HT-29 (cell line): ENCODE measurements around the gene HOXD8. TPM values are rescaled to one million over a fixed set of nuclear protein-coding genes. Genes with fewer than 3 reads are reported as not detected.
A peak's percentile ranks its signal among the peaks of the same experiment; 100 is the strongest.

Experiments
- DNase-seq: peaks from one replicate; pipeline ENCODE4 v3.0.0-alpha.2; 2015; ENCODE audit warnings: low spot score
- total RNA-seq: library from RNA; depleted of rRNA; stranded (reverse); fragments of >200 nt; shearing (Covaris generic); gene quantifications from 2 replicates; pipeline ENCODE4 v1.2.3, GENCODE V29; 2014

The HOXD8 gene
- total RNA-seq, 1 experiment from 2014 or later: not detected

DNA sequence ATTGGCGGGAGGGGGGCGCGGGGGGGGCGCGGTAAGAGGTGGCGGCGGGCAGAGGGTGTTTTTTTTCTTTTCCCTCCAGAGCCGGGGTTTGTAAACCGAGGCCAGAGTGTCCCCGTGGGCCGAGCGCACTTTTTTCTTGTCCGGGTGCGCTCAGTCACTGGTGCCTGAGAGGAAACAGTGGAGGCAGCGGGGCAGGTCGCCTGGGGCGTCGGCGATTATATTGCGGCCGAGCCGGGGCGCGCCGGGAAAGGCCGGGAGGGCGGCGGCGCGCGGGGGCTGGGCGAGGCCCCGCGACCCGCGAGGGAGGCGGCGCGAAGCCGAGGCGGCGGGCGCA lies 275 bp downstream of the HOXD8 start:
- DNase-seq: no peak

GRCh38 chr2:176130147-176130956 lies 847 bp downstream of the HOXD8 start:
- DNase-seq: peak; percentile 19

DNA sequence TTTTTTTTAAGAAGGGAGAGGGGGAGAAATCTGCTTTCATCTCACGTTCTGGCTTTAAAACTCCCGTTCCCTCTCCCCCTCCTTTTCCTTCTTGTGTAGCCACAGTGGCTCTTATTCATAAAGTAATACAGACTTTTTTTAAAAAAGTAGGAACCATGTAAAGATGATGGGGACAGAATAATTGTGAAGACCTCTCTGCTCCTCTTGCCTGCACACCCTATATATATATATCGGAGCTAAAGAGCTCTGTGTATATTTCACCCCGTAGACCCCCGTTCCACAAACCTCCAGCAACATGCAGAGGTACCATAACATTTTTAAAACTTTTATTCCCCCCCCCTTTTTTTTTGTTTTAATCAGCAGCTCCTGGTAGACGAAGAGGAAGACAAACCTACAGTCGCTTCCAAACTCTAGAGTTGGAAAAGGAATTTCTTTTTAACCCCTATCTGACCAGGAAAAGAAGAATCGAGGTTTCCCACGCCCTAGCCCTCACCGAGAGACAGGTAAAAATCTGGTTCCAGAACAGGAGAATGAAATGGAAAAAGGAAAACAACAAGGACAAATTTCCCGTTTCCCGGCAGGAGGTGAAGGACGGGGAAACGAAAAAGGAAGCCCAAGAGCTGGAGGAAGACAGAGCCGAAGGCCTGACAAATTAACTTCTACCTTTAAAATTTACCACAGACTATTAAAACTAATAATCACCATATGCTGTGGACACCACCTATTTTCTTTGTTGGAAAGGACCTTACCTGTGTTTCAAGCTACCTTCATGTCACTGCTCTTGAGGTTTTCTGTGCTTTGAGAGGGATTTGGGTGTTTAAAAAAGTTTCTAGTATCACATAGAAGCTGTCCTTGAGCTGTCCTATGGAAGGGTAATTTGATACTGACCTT lies 1.7 kb downstream of the HOXD8 start:
- no peak for DNase-seq

DNA sequence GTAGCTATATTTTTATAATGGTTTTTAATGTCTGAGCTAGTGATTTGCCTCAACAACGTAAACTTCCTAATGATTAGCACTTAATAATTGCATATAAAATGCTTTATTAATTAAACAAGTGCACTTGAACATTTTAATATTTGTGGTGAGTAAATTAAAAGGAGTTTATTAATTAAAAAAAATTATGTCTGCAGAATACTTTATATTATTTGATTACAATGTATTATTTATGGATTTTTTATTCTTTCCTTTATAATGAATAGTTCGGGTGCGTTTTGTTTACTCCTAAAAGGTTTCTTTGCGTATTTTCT lies 2.3 kb downstream of the HOXD8 start:
- no peak for DNase-seq

- no peak for DNase-seq
Observed at GRCh38 chr2:176132205-176133171, 3.0 kb downstream of the HOXD8 start.

DNA sequence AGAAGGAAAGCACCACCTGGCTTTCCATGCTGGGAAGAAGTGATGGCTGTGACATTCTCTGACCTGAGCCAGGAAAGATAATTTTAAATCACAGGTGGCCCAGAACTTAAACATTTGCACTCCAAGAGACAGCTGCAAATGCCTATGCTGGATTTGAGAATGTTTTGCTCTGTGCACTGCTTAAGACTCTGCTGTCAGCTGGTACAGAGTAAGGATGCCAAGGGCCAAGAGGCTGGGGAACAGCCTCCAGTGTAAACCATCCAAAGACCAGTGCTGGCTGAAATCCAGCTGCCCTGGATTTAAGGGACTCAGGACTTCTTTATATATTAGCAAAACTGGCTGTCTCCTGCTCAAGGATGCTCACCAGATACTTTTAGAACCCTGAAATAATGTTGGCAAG lies 3.9 kb downstream of the HOXD8 start:
- DNase-seq: no peak

GRCh38 chr2:176134035-176134434 lies 4.5 kb downstream of the HOXD8 start:
- no peak for DNase-seq

GRCh38 chr2:176135035-176135440 lies 5.5 kb downstream of the HOXD8 start:
- no peak for DNase-seq

- no peak for DNase-seq
Observed at GRCh38 chr2:176136374-176137251, 7.1 kb downstream of the HOXD8 start.

DNA sequence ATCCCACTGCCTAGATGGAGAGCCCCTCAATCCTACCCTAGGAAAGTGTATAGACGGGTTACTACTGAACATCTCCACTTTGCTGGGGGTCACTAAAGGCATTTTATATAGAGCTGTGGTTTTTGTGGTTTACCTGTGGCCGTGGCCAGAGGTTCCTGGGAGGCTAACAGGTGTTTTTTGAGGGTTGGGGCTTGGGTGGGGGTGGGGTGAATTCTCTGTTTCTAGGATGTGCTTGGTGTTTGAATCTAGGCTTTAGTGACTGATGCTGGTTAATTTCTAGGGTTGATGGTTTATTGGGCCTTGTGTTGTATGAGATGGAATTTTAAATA lies 7.7 kb downstream of the HOXD8 start:
- DNase-seq: no peak

DNA sequence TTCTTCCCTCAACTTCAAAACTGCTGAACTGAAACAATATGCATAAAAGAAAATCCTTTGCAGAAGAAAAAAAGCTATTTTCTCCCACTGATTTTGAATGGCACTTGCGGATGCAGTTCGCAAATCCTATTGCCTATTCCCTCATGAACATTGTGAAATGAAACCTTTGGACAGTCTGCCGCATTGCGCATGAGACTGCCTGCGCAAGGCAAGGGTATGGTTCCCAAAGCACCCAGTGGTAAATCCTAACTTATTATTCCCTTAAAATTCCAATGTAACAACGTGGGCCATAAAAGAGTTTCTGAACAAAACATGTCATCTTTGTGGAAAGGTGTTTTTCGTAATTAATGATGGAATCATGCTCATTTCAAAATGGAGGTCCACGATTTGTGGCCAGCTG lies 8.4 kb downstream of the HOXD8 start:
- DNase-seq: no peak

DNA sequence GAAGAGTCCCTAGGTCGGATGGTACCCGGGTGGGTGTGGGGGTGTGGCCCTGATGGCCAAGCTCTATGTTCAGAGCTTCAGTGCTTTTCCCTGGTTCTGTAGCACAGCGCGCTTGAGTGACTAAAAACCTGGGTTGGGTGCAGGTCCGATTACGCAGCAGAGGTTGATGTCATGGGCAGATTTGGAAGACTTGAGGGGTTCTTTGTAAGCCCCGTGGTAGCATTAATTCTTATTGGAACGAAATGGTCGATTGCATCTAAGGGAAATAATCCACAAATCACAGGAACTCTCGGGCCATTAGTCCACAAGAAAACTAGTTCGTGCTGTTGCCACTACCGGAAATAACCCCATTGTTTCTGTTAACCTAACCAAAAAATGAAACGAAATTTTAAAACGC lies 9.0 kb downstream of the HOXD8 start:
- no peak for DNase-seq

DNA sequence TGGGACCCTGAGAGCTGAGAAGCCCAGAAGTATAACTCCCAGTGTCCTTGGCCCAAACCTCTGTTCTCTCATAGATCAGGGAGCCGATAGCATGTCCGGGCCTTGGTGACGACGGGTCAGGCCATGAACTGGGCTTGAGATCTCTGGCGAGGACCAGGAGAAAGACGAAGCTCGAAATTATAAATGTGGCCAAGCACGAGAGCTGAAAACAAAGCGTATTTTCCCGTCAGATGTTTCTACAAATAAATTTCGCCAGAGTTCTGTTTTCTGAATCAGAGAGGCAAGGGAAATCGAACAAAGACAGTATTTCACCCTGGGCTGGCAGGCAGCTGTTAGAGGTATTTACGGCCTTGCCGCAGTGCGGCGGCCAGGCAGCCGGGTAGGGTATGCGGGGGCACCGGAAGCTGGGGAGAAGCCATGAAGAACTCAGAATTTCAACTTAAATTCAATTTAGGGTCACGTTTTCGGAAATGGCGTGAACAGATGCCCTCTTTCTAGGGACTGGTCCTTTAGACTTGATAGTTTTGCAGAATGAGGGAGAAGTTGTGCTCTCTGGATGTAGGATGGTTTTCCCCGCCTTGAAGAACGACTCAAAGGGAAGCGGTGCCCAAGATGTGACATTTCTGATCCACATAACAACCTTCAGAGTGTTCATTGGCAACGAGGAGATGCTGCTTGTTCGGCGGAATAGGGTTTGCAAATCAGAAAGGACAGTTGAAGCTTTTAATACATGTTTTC lies 9.6 kb downstream of the HOXD8 start:
- no peak for DNase-seq

DNA sequence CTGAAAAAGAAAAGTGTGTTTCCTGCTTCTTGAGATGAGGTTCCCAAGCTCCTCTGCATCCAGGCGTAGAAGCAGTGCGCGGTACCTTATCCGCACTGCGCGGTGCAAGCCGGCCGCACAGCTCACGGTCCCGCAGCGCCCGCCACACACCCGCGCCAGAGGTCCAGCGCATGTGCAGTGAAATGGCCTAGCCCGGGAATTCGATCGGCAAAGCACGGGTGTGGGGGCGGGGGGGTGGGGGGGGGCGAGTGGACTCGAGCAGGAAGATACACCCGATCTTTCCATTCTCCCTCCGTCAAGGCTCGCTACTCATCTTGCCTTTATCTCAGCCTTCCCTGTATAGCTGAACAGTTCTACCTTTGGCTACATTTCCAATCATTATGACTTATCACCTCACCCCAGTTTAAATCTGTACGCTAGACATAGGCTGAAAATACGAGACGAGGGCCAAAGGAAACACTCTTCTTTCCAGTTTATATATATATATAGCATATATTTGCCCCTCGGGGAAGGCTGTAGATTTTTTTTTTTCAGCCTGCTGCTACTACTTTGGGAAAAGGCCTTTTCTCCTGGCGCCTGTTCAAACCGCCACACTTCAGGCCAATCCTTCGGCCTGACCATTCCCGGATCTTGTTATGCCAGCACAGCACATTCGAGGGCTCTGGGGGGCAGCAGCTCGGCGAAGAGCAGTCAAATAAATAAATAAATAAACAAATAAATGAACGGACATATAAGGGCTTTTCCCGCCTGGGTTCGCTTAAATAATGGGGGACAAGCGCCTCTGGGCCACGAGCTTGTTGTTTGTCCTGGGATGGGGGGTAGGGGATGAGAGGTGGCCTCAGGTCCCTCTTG lies 10.4 kb downstream of the HOXD8 start:
- no peak for DNase-seq

GRCh38 chr2:176140513-176141317 lies 11.2 kb downstream of the HOXD8 start:
- peak; percentile 81 for DNase-seq

DNA sequence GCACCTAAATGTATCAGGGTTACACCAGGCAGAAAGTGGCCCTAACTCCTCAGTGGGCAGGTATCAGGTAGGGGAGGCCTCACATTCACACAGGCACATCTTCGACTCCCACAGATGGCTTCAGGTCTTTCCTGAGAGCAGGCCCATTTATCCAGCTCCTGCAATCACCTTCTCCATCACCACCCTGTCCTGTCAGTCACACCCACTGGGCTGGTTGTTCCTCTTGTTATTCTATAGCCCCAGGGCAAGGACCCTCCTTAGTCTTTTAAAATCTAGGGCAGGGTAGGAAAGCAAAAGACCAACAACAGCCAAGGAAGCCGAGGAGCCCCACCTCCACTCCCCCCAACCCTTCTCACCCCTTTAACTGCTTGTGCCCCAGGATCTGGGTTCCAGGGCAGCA lies 12.8 kb downstream of the HOXD8 start:
- no peak for DNase-seq

DNA sequence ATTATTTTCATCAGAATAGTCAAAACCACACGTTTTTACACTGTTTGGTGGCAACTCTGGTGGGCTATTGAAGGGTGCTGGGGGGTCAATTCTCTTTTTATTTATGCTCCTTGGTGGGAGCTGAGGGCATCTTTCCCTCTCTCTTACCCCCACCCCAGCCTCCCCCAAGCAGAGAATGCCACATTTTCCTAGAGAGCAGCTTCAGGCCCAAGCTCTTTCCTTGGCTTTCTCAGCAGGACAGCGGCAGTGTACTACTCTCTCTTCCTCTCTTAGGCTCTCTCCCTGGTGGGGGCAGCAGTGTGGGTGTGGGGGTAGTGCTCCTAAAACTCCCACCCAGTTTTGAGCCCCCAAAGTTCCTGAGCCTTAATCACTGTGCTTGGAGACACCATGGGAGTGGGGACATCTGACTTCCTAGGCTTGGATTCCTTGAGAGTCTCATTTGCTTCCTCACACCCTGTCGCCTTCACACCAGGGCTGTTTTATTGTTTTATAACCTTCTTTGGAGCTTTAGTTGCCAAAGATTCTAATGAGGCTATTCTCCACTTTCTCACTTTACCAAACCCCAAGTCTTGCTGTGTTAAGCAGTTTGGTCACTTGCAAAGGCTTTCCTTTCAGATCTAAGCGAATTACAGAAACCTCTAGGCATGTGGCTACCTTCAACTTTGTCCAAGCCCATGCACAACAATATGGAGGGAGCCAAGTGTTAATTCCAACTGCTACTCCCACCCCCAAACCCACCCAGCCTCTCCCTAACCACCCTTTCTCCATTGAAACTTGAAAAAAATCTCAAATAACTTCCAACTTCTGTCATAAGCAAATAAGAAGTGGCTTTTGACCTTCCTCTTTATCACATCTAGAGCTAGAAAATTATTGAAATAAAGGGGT lies 15.8 kb downstream of the HOXD8 start:
- DNase-seq: no peak

- no peak for DNase-seq
Observed at GRCh38 chr2:176146101-176146500, 16.6 kb downstream of the HOXD8 start.
